ENCODE measurements around the gene FRZB.

GRCh38 chr2:182885771-182886170, 19.3 kb upstream of the FRZB start:
- TF ChIP-seq YY1 (IDR thresholded peaks at IDR 0.05; ENCODE audit: insufficient read depth, insufficient read length) (no peak), ZNF274 (IDR thresholded peaks at IDR 0.05; ENCODE audit: low read depth, low read length) (no peak), SUZ12 (IDR thresholded peaks at IDR 0.05; ENCODE audit: extremely low read depth, insufficient read depth, insufficient read length) (no peak)

Measured in NT2/D1 (cell line).